Caco-2 (cell line): ENCODE measurements around the gene BRD9. TPM values are rescaled to one million over a fixed set of nuclear protein-coding genes. Genes with fewer than 3 reads are reported as not detected.

Experiments
- BruUV-seq: library from RNA; stranded (reverse); fragments of 400-500 nt; replicated peaks from 2 replicates; lab custom pipeline; 2021; lab: Mats Ljungman, UMichigan
- CTCF ChIA-PET: fragments of 300-600 bp; sonication (Branson Sonifier 250); formaldehyde crosslinking; loops from one replicate; lab custom pipeline; 2022; ENCODE audit warnings: antibody characterized with exemption; lab: Charles Lee
- POLR2A ChIA-PET: fragments of 300-600 bp; sonication (Branson Sonifier 250); formaldehyde crosslinking; loops from one replicate; lab custom pipeline; 2022; ENCODE audit warnings: antibody characterized with exemption; lab: Charles Lee
- DNase-seq, 2 experiments: peaks; one replicate each; pipeline versions ENCODE4 v3.0.0 to v3.0.0-alpha.2; 2020 to 2022
- H3K27me3 ChIP-seq: replicated peaks from 2 replicates; pipeline ENCODE4 v1.6.0; 2011; ENCODE audit warnings: low read length; ENCODE audit not compliant: control insufficient read depth, insufficient read depth
- H3K36me3 ChIP-seq: 2 replicates; pipeline ENCODE4 v1.5.1; 2011; ENCODE audit warnings: low read length; ENCODE audit not compliant: control insufficient read depth, insufficient read depth
- H3K4me1 ChIP-seq: fragments of 250-450 bp; sonication (Bioruptor Pico); 2 replicates; pipeline ENCODE4 v1.5.1; 2020; ENCODE audit warnings: mild to moderate bottlenecking
- H3K4me3 ChIP-seq: 2 replicates; pipeline ENCODE4 v1.5.1; 2011; ENCODE audit warnings: low read depth, mild to moderate bottlenecking, control low read depth, low read length
- H3K9me3 ChIP-seq: fragments of 250-450 bp; sonication (Bioruptor Pico); 2 replicates; pipeline ENCODE4 v1.5.1; 2020; ENCODE audit warnings: mild to moderate bottlenecking, moderate library complexity
- H3K27ac Mint-ChIP-seq: one replicate; pipeline ENCODE4 v1.8.0; 2022; ENCODE audit warnings: mixed read lengths; ENCODE audit not compliant: unreplicated experiment
- H3K27me3 Mint-ChIP-seq: one replicate; pipeline ENCODE4 v1.8.0; 2022; ENCODE audit warnings: mixed read lengths; ENCODE audit not compliant: insufficient read depth, unreplicated experiment
- H3K36me3 Mint-ChIP-seq: one replicate; pipeline ENCODE4 v1.8.0; 2022; ENCODE audit warnings: mild to moderate bottlenecking, mixed read lengths; ENCODE audit not compliant: insufficient read depth, unreplicated experiment
- H3K4me1 Mint-ChIP-seq: one replicate; pipeline ENCODE4 v1.8.0; 2022; ENCODE audit warnings: low read depth, mixed read lengths; ENCODE audit not compliant: unreplicated experiment
- H3K4me3 Mint-ChIP-seq: one replicate; pipeline ENCODE4 v1.8.0; 2022; ENCODE audit warnings: mild to moderate bottlenecking, moderate library complexity, mixed read lengths; ENCODE audit not compliant: unreplicated experiment
- H3K9me3 Mint-ChIP-seq: one replicate; pipeline ENCODE4 v1.8.0; 2022; ENCODE audit warnings: mixed read lengths; ENCODE audit not compliant: unreplicated experiment
- CTCF ChIP-seq, 2 experiments: fragments of 200-600 bp in 1 of 2; IDR thresholded peaks; 1 replicate in 1 of 2; 2 replicates in 1 of 2; pipeline versions ENCODE4 v1.5.1 to v1.8.0; 2011 to 2022; ENCODE audit warnings: antibody characterized with exemption in 1 of 2, control low read depth in 1 of 2, inconsistent platforms in 1 of 2, low read depth in 1 of 2, low read length in 1 of 2, mild to moderate bottlenecking in 1 of 2, moderate library complexity in 1 of 2; ENCODE audit not compliant: insufficient read depth in 1 of 2, severe bottlenecking in 1 of 2, unreplicated experiment in 1 of 2
- intact Hi-C: fragments of 100-400 bp; cut with micrococcal nuclease; formaldehyde crosslinking; loops from one replicate; pipeline ENCODE4 v1.10.0; 2022; ENCODE audit not compliant: unreplicated experiment
- total RNA-seq: library from RNA; stranded (reverse); gene quantifications from 2 replicates; pipeline ENCODE4 v1.2.3, GENCODE V29; 2022

BRD9 gene
- total RNA-seq, 1 experiment from 2014 or later: 77.5 TPM

- Histone ChIP-seq H3K4me1 (peaks cover 25% of the 10 kb centered on the region), H3K27me3 (no peaks in the 10 kb centered on the region), H3K36me3 (no peaks in the 10 kb centered on the region; the same call in 1 of the 2 replicates), H3K4me3 (no peak overlapping the region), H3K9me3 (no peaks in the 10 kb centered on the region)
- intact Hi-C loops: loop anchor here (1.0 kb wide), 4 partner anchors 59 to 245 kb away; no protein-coding TSS in a partner anchor
- POLR2A ChIA-PET: no interaction called here
- Mint-ChIP-seq H3K27ac (no peak overlapping the region), H3K36me3 (peaks cover 21% of the 10 kb centered on the region), H3K27me3 (no peaks in the 10 kb centered on the region), H3K4me1 (peaks cover 38% of the 10 kb centered on the region), H3K9me3 (no peaks in the 10 kb centered on the region), H3K4me3 (no peak overlapping the region)
- no peak for TF ChIP-seq CTCF (IDR thresholded peaks at IDR 0.05; ENCODE audit: insufficient read depth in 1 of 2, low read depth in 1 of 2, low read length in 1 of 2, severe bottlenecking in 1 of 2, unreplicated experiment in 1 of 2)
- CTCF ChIA-PET: interaction anchor here (0.6 to 2.2 kb wide), 9 partner anchors 26 to 245 kb away, joined by 3 to 46 read pairs (median 7); no protein-coding TSS in a partner anchor
- DNase-seq: no peak
- BruUV-seq: no TSS peak
These were observed 30.1 kb upstream of the BRD9 start for GRCh38 chr5:922436-923280.

DNA sequence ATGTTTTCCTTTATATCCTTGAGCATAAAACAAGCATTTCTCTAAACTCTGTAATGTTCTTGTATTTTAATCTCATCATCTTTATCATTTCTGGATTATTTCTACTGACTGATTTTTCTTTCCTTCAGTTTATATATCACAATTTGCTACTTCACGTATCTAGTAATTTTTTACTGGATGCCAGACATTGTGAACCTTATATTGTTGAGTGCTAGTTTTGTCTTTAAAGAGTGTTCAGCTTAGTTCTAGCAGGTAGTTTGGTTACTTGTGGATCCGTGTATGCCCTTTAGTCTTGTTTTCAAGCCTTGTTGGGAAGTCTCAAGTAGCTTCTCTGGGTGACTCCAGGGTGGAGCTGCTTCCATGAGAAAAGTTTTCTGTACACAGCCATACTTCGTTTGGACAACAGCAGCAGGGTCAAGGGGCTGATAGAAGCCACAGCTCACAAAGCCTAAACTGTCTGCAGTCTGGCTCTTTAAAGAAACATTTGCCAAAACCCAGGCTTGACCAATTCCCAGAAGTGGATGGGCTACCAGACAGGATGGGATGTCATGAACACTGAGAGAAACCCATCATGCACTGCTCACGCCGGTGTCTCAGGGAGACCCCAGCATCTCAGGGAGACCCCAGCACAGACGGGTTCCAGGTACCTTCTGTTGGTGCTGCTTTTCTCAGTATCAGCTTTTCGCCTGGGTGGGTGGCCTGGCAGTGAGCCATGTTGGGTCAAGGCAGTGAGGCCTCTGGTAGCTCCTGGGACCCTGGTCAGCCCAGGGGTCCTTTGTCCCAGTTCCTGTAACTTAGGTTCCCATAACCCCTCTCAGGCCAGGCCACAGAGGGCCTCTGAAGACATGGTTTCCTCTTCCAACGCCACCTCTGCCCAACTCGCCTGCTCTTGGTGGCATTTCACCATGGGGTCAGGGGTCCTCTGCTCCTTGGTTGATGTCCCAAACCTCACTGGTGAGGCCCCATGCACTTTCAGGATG, 29.1 kb upstream of the BRD9 start:
- CTCF ChIA-PET: interaction anchor here (0.8 to 2.2 kb wide), 2 partner anchors 88 to 89 kb away, joined by 4 to 46 read pairs; no protein-coding TSS in a partner anchor
- no peak overlapping the region for H3K4me3 ChIP-seq
- intact Hi-C loops: no loop called here
- H3K27me3 ChIP-seq: no peaks in the 10 kb centered on the region
- Mint-ChIP-seq H3K36me3 (peaks cover 29% of the 10 kb centered on the region), H3K9me3 (no peaks in the 10 kb centered on the region), H3K27ac (no peak overlapping the region), H3K27me3 (no peaks in the 10 kb centered on the region), H3K4me1 (peaks cover 38% of the 10 kb centered on the region), H3K4me3 (no peak overlapping the region)
- no peak for TF ChIP-seq CTCF (IDR thresholded peaks at IDR 0.05; ENCODE audit: insufficient read depth in 1 of 2, low read depth in 1 of 2, low read length in 1 of 2, severe bottlenecking in 1 of 2, unreplicated experiment in 1 of 2)
- no TSS peak for BruUV-seq
- H3K9me3 ChIP-seq: no peaks in the 10 kb centered on the region
- POLR2A ChIA-PET: no interaction called here
- H3K4me1 ChIP-seq: peaks cover 25% of the 10 kb centered on the region
- no peak for DNase-seq
- no peaks in the 10 kb centered on the region; the same call in 1 of the 2 replicates for H3K36me3 ChIP-seq

- intact Hi-C loops: no loop called here
- no TSS peak for BruUV-seq
- H3K4me1 Mint-ChIP-seq: peaks cover 38% of the 10 kb centered on the region
- DNase-seq: no peak
- H3K36me3 ChIP-seq: no peaks in the 10 kb centered on the region; the same call in 1 of the 2 replicates
- H3K36me3 Mint-ChIP-seq: peaks cover 32% of the 10 kb centered on the region
- no peaks in the 10 kb centered on the region for H3K27me3 Mint-ChIP-seq
- no peaks in the 10 kb centered on the region for H3K27me3 ChIP-seq
- no peaks in the 10 kb centered on the region for H3K9me3 ChIP-seq
- CTCF ChIA-PET: interaction anchor here (1.2 to 1.4 kb wide), 2 partner anchors 85 to 90 kb away, joined by 3 to 5 read pairs; no protein-coding TSS in a partner anchor
- H3K4me3 Mint-ChIP-seq: peak overlapping the region; percentile 35
- peaks cover 25% of the 10 kb centered on the region for H3K4me1 ChIP-seq
- no peak overlapping the region for H3K4me3 ChIP-seq
- H3K27ac Mint-ChIP-seq: no peak overlapping the region
- POLR2A ChIA-PET: no interaction called here
- TF ChIP-seq CTCF (IDR thresholded peaks at IDR 0.05; ENCODE audit: insufficient read depth in 1 of 2, low read depth in 1 of 2, low read length in 1 of 2, severe bottlenecking in 1 of 2, unreplicated experiment in 1 of 2): no peak
- no peaks in the 10 kb centered on the region for H3K9me3 Mint-ChIP-seq
These were observed 27.7 kb upstream of the BRD9 start for GRCh38 chr5:920321-920720.
